ENCODE results near the gene LMBRD1. TPM values are rescaled to one million over a fixed set of nuclear protein-coding genes. Genes with fewer than 3 reads are reported as not detected.

Gene LMBRD1
- total RNA-seq, 1 experiment from 2014 or later = 17.0 TPM

GRCh38 chr6:69631552-69632346 lies 165.1 kb downstream of the LMBRD1 start:
- Histone ChIP-seq H3K23ac (ENCODE audit: insufficient read length, low read depth, low read length) (no peak overlapping the region), H2BK20ac (ENCODE audit: low read depth, low read length, poor library complexity, severe bottlenecking) (no peak overlapping the region), H2AFZ (ENCODE audit: low read length) (no peak overlapping the region), H3K79me1 (ENCODE audit: insufficient read depth, low read depth, low read length, poor library complexity, severe bottlenecking) (no peaks in the 10 kb centered on the region), H3K23me2 (ENCODE audit: insufficient read length, low read depth, low read length, poor library complexity, severe bottlenecking) (no peaks in the 10 kb centered on the region), H3K9me3 (ENCODE audit: control insufficient read depth, low read depth, low read length) (no peaks in the 10 kb centered on the region), H3K9ac (ENCODE audit: extremely low read depth, insufficient read length, low read length) (no peak overlapping the region), H3K4me2 (ENCODE audit: insufficient read depth, insufficient read length, low read length) (no peak overlapping the region), H2BK15ac (ENCODE audit: low read depth, low read length) (no peak overlapping the region), H3K4me1 (ENCODE audit: insufficient read depth, low read length) (no peaks in the 10 kb centered on the region), H3K27ac (ENCODE audit: insufficient read length, low read depth, low read length) (no peak overlapping the region), H3K18ac (ENCODE audit: insufficient read length, low read depth, low read length) (no peak overlapping the region), H3T11ph (ENCODE audit: low read length) (no peak overlapping the region), H4K5ac (ENCODE audit: insufficient read length, low read depth, low read length) (no peak overlapping the region), H4K8ac (replicated peaks; ENCODE audit: insufficient read length, low read depth, low read length) (no peak overlapping the region), H4K20me1 (ENCODE audit: control insufficient read depth, insufficient read depth, insufficient read length) (no peaks in the 10 kb centered on the region), H2BK12ac (ENCODE audit: insufficient read length, low read depth, low read length) (no peak overlapping the region), H3K4ac (ENCODE audit: low read depth, low read length) (no peak overlapping the region), H2AK5ac (ENCODE audit: insufficient read length, low read length) (no peak overlapping the region), H2BK120ac (ENCODE audit: low read depth, low read length, poor library complexity, severe bottlenecking) (no peak overlapping the region), H3K56ac (ENCODE audit: insufficient read length, low read depth, low read length) (no peak overlapping the region), H4K91ac (ENCODE audit: insufficient read length, low read depth, low read length) (no peak overlapping the region), H3K27me3 (ENCODE audit: insufficient read depth, low read length) (no peaks in the 10 kb centered on the region), H3K14ac (ENCODE audit: insufficient read depth, low read length) (no peak overlapping the region), H2BK5ac (ENCODE audit: insufficient read length, low read length) (no peak overlapping the region), H3K79me2 (ENCODE audit: insufficient read depth, low read length) (no peaks in the 10 kb centered on the region)
- Mint-ChIP-seq H3K9me3 (no peaks in the 10 kb centered on the region; a peak in 1 of 5 replicates), H3K27me3 (ENCODE audit: low read depth) (no peaks in the 10 kb centered on the region), H3K36me3 (ENCODE audit: insufficient read depth in 1 of 3, low read depth in 3 of 3) (peaks cover 0 to 4% (median 0%) of the 10 kb centered on the region in 3 experiments; a peak in 1 of 7 replicates), H3K4me3 (no peak overlapping the region), H3K27ac (peak overlapping the region; percentile 11 to 73 (median 41); a peak in 3 of 7 replicates), H3K4me1 (peaks cover 18 to 21% of the 10 kb centered on the region in 2 experiments)
- DNase-seq = no peak
- WGBS (ENCODE audit: extremely low coverage, insufficient read length, low lambda C conversion rate) = no CpG with 5 or more reads among the region's 4 CpGs
- TF ChIP-seq, protein P1, sequence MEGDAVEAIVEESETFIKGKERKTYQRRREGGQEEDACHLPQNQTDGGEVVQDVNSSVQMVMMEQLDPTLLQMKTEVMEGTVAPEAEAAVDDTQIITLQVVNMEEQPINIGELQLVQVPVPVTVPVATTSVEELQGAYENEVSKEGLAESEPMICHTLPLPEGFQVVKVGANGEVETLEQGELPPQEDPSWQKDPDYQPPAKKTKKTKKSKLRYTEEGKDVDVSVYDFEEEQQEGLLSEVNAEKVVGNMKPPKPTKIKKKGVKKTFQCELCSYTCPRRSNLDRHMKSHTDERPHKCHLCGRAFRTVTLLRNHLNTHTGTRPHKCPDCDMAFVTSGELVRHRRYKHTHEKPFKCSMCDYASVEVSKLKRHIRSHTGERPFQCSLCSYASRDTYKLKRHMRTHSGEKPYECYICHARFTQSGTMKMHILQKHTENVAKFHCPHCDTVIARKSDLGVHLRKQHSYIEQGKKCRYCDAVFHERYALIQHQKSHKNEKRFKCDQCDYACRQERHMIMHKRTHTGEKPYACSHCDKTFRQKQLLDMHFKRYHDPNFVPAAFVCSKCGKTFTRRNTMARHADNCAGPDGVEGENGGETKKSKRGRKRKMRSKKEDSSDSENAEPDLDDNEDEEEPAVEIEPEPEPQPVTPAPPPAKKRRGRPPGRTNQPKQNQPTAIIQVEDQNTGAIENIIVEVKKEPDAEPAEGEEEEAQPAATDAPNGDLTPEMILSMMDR (conservative IDR thresholded peaks at IDR 0.05) = no peak

Measured in H9 (cell line).